PC-3 (cell line): ENCODE data around the gene GARIN6. TPM values are rescaled to one million over a fixed set of nuclear protein-coding genes. Genes with fewer than 3 reads are reported as not detected.

Experiments used
- ATAC-seq: fragments of 200-7000 bp; cut with Tn5 transposase; 2 replicates; pipeline ENCODE4 v1.9.1; 2020; ENCODE audit warnings: mild to moderate bottlenecking, moderate library complexity
- Bru-seq: library from RNA; stranded (reverse); fragments of 400-500 nt; gene quantifications from one replicate; lab custom pipeline; 2021; lab: Mats Ljungman, UMichigan
- BruChase-seq, 2 experiments: library from RNA; stranded (reverse); fragments of 400-500 nt; gene quantifications; one replicate each; lab custom pipeline; 2021; lab: Mats Ljungman, UMichigan
- BruUV-seq: library from RNA; stranded (reverse); fragments of 400-500 nt; replicated peaks from 2 replicates; lab custom pipeline; 2021; lab: Mats Ljungman, UMichigan
- CTCF ChIA-PET: fragments of 300-600 bp; sonication (Branson Sonifier 250); formaldehyde crosslinking; loops from one replicate; lab custom pipeline; 2022; ENCODE audit warnings: antibody characterized with exemption; lab: Charles Lee
- POLR2A ChIA-PET: fragments of 300-600 bp; sonication (Branson Sonifier 250); formaldehyde crosslinking; loops from one replicate; lab custom pipeline; 2022; ENCODE audit warnings: antibody characterized with exemption; ENCODE audit not compliant: unreplicated experiment; lab: Charles Lee
- DNase-seq: peaks from one replicate; pipeline ENCODE4 v3.0.0-alpha.2; 2015
- H2AFZ ChIP-seq: fragments of 300-600 bp; sonication (generic); 2 replicates; pipeline ENCODE4 v1.6.0; 2016; ENCODE audit warnings: antibody characterized with exemption, low read length
- H3F3A ChIP-seq: fragments of 300-600 bp; sonication (generic); one replicate; pipeline ENCODE4 v1.6.0; 2017; ENCODE audit warnings: antibody characterized with exemption, low read length, control low read depth, mild to moderate bottlenecking; ENCODE audit not compliant: unreplicated experiment
- H3K27ac ChIP-seq: fragments of 300-600 bp; sonication (generic); 2 replicates; pipeline ENCODE4 v1.5.1; 2016; ENCODE audit warnings: mild to moderate bottlenecking, low read length
- H3K27me3 ChIP-seq: fragments of 300-600 bp; sonication (generic); 2 replicates; pipeline ENCODE4 v1.6.1; 2016; ENCODE audit warnings: low read length, mixed read lengths
- H3K36me3 ChIP-seq: fragments of 300-600 bp; sonication (generic); 2 replicates; pipeline ENCODE4 v1.6.1; 2016; ENCODE audit warnings: low read depth, mixed run types, low read length, mixed read lengths
- H3K4me1 ChIP-seq: fragments of 300-600 bp; sonication (generic); 2 replicates; pipeline ENCODE4 v1.5.1; 2016; ENCODE audit warnings: low read length; ENCODE audit not compliant: insufficient read depth
- H3K4me2 ChIP-seq: fragments of 300-600 bp; sonication (generic); 2 replicates; pipeline ENCODE4 v1.6.0; 2016; ENCODE audit warnings: low read length
- H3K4me3 ChIP-seq: fragments of 300-600 bp; sonication (generic); 2 replicates; pipeline ENCODE4 v1.5.1; 2016; ENCODE audit warnings: mild to moderate bottlenecking, low read length, mixed read lengths
- H3K79me2 ChIP-seq: fragments of 300-600 bp; sonication (generic); 2 replicates; pipeline ENCODE4 v1.6.1; 2017; ENCODE audit warnings: low read length, mixed read lengths
- H3K9ac ChIP-seq: fragments of 300-600 bp; sonication (generic); 2 replicates; pipeline ENCODE4 v1.6.0; 2016; ENCODE audit warnings: mild to moderate bottlenecking, low read length
- H3K9me2 ChIP-seq: fragments of 300-600 bp; sonication (generic); replicated peaks from 2 replicates; pipeline ENCODE4 v1.6.1; 2016; ENCODE audit warnings: mixed run types, low read length, mixed read lengths
- H3K9me3 ChIP-seq: fragments of 300-600 bp; sonication (generic); 2 replicates; pipeline ENCODE4 v1.6.1; 2016; ENCODE audit warnings: low read length, mixed read lengths
- H4K20me1 ChIP-seq: fragments of 300-600 bp; sonication (generic); 2 replicates; pipeline ENCODE4 v1.6.1; 2016; ENCODE audit warnings: low read length, mixed read lengths
- EZH2 ChIP-seq: fragments of 300-600 bp; sonication (generic); IDR thresholded peaks from one replicate; pipeline ENCODE4 v1.6.1; 2017; ENCODE audit warnings: antibody characterized with exemption, mild to moderate bottlenecking, low read length; ENCODE audit not compliant: unreplicated experiment
- EZH2phosphoT487 ChIP-seq: fragments of 300-600 bp; sonication (generic); IDR thresholded peaks from 2 replicates; pipeline ENCODE4 v1.6.1; 2018; ENCODE audit warnings: mild to moderate bottlenecking, antibody characterized with exemption, low read length, borderline replicate concordance
- intact Hi-C: fragments of 100-400 bp; cut with micrococcal nuclease; formaldehyde crosslinking; loops from 2 replicates; pipeline ENCODE4 v1.9.0; 2023
- long read RNA-seq: library from polyadenylated mRNA; unstranded; transcript quantifications from one replicate; pipeline ENCODE4 v2.0.0, GENCODE V29; 2021; ENCODE audit not compliant: unreplicated experiment
- total RNA-seq: library from RNA; depleted of rRNA; stranded (reverse); fragments of >200 nt; gene quantifications from 2 replicates; pipeline ENCODE4 v1.2.3, GENCODE V29; 2014; rRNA removed
- TF ChIP-seq, protein P1 (sequence below): fragments of 300-600 bp; sonication (generic); conservative IDR thresholded peaks from 2 replicates; pipeline ENCODE4 v1.5.1; 2017; ENCODE audit warnings: antibody characterized with exemption, low read depth, mild to moderate bottlenecking, low read length

GARIN6 gene
- total RNA-seq (not detected in 2 replicates), Bru-seq, nascent RNA (not detected), BruChase-seq, experiment 1, labeled RNA remaining after a 6-hour chase (not detected), BruChase-seq, experiment 2, labeled RNA remaining after a 2-hour chase (not detected)
- long read RNA-seq, result 0 reads

DNA sequence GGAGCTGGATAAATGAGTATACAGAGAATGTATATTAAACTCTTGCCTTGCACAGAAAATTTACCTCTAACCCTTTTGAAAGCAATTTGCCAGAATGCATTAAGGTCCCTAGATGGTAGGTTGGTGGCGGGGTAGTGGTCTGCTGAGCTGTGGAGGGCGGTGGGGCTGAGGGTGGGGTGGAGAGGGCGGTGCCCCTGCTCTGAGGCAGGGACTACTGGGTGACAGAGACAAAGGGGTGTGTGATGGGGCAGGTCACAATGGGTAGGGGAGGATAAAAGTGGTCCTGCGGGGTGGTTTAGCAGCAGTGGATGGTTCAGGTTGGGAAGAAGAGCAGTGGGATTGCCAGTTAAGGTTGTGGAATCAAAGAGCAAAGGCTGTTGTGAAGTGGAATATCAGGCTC, at the start of gene GARIN6:
GARIN6 (plus strand) TSS at position 301 of the 400 bp plus-strand sequence. CDS start 422 bp downstream, outside the sequence.
- ChIA-PET POLR2A (no interaction called here), CTCF (no interaction called here)
- Histone ChIP-seq H4K20me1 (no peaks in the 10 kb centered on the region), H2AFZ (no peak within 1 kb of the TSS), H3K4me1 (no peaks in the 10 kb centered on the region), H3K79me2 (no peaks in the 10 kb centered on the region), H3K4me3 (no peak within 1 kb of the TSS), H3K27me3 (peaks cover 22% of the 10 kb centered on the region; the same call in 1 of the 2 replicates), H3K4me2 (no peak within 1 kb of the TSS), H3K9me2 (no peaks in the 10 kb centered on the region), H3F3A (no peaks in the 10 kb centered on the region), H3K9me3 (no peaks in the 10 kb centered on the region), H3K36me3 (no peaks in the 10 kb centered on the region), H3K9ac (no peak within 1 kb of the TSS), H3K27ac (no peak within 1 kb of the TSS)
- TF ChIP-seq, protein P1, sequence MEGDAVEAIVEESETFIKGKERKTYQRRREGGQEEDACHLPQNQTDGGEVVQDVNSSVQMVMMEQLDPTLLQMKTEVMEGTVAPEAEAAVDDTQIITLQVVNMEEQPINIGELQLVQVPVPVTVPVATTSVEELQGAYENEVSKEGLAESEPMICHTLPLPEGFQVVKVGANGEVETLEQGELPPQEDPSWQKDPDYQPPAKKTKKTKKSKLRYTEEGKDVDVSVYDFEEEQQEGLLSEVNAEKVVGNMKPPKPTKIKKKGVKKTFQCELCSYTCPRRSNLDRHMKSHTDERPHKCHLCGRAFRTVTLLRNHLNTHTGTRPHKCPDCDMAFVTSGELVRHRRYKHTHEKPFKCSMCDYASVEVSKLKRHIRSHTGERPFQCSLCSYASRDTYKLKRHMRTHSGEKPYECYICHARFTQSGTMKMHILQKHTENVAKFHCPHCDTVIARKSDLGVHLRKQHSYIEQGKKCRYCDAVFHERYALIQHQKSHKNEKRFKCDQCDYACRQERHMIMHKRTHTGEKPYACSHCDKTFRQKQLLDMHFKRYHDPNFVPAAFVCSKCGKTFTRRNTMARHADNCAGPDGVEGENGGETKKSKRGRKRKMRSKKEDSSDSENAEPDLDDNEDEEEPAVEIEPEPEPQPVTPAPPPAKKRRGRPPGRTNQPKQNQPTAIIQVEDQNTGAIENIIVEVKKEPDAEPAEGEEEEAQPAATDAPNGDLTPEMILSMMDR, result no peak
- TF ChIP-seq EZH2phosphoT487, result no peak
- TF ChIP-seq EZH2, result no peak
- intact Hi-C loops, result no loop called here
- no peak for DNase-seq
- no peak for ATAC-seq
- no TSS peak for BruUV-seq

DNA sequence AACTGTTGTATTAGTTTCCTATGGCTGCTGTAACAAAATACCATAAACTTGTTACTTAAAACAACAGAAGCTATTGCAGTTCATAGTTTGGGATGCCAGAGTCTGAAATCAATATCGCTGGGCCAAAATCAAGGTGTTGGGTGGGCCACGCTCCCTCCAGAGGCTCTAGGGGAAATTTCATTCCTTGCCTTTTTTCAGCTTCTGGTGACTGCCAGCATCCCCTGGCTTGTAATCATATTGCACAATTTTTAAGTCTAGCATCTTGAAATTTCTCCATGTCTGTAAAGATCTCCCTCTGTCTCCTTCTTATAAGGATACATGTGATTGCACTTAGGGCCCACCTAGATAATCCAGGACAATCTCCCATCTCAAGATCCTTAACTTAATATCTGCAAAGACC, 48.8 kb upstream of the GARIN6 start:
- Histone ChIP-seq H2AFZ (no peak overlapping the region), H3K4me3 (no peak overlapping the region), H3K27me3 (no peaks in the 10 kb centered on the region), H3K4me1 (no peaks in the 10 kb centered on the region), H3K36me3 (no peaks in the 10 kb centered on the region), H3K4me2 (no peak overlapping the region), H4K20me1 (no peaks in the 10 kb centered on the region), H3K27ac (no peak overlapping the region), H3K9me2 (no peaks in the 10 kb centered on the region), H3F3A (no peaks in the 10 kb centered on the region), H3K9me3 (no peaks in the 10 kb centered on the region), H3K9ac (no peak overlapping the region), H3K79me2 (no peaks in the 10 kb centered on the region)
- DNase-seq (no peak), ATAC-seq (no peak)
- no TSS peak for BruUV-seq
- intact Hi-C loops, result no loop called here
- CTCF ChIA-PET, result no interaction called here
- TF ChIP-seq EZH2phosphoT487, result no peak
- TF ChIP-seq, protein P1, result no peak
- TF ChIP-seq EZH2, result no peak
- POLR2A ChIA-PET, result no interaction called here

DNA sequence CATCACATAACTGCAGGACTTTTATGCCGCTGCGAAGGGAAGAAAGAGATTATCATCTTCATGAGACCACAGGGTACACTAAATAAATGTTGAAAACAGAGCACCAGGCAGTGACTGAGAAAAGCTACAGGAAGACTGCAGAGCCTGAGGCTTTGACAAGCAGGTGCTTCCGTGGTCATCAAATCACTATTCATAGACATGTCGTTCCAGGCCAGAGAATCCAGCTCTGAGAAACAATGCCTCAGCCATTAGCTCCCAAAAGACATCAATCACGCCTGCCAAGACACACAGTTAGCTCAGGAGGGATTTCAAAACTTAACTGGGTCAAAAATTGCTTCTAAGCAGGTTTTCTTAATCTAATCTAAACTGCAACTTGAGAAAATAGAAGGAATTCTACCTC, 47.2 kb upstream of the GARIN6 start:
- no peaks in the 10 kb centered on the region for H3F3A ChIP-seq
- intact Hi-C loops, result no loop called here
- no peak for DNase-seq
- no peaks in the 10 kb centered on the region for H3K36me3 ChIP-seq
- H3K4me2 ChIP-seq, result no peak overlapping the region
- no TSS peak for BruUV-seq
- H3K4me1 ChIP-seq, result no peaks in the 10 kb centered on the region
- no peaks in the 10 kb centered on the region for H4K20me1 ChIP-seq
- TF ChIP-seq, protein P1, result no peak
- TF ChIP-seq EZH2 (no peak), EZH2phosphoT487 (no peak)
- no peaks in the 10 kb centered on the region for H3K27me3 ChIP-seq
- H3K79me2 ChIP-seq, result no peaks in the 10 kb centered on the region
- POLR2A ChIA-PET, result no interaction called here
- H3K27ac ChIP-seq, result no peak overlapping the region
- no peak overlapping the region for H2AFZ ChIP-seq
- no peak overlapping the region for H3K4me3 ChIP-seq
- no peaks in the 10 kb centered on the region for H3K9me2 ChIP-seq
- no peaks in the 10 kb centered on the region for H3K9me3 ChIP-seq
- CTCF ChIA-PET, result no interaction called here
- no peak overlapping the region for H3K9ac ChIP-seq
- no peak for ATAC-seq
